ENCODE measurements around the gene GNPAT. TPM values are rescaled to one million over a fixed set of nuclear protein-coding genes. Genes with fewer than 3 reads are reported as not detected.

The GNPAT gene
- total RNA-seq, 1 experiment from 2014 or later, result 32.8 TPM

DNA sequence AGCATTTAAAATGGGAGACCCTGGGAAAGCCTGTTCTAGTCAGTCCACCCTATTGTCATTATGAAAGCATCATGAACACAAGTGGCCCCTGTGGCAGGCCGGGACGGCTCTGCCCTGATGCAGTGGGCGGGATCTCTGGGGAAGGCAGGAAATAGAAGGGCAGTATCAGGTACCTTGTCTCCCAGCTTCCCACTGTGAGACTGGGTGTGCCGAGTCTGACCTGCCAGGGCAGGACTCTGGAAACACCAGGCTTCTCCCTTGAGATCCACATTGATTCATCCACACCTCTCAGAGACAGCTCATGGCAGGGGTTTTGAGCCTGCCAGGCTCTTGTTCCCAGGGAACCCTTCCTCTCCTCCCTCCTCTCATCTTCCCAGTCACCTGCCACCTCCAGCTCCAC is 24.5 kb upstream of the GNPAT start (continued):
- TF ChIP-seq E2F1 (CRISPR knock-in tag; IDR thresholded peaks at IDR 0.05), result no peak
- TF ChIP-seq MXD4 (CRISPR knock-in tag; IDR thresholded peaks at IDR 0.05; ENCODE audit: borderline replicate concordance), result no peak
- no peak for TF ChIP-seq FOXK1 (CRISPR knock-in tag; IDR thresholded peaks at IDR 0.05)
- no peak for TF ChIP-seq GABPB1 (CRISPR knock-in tag; IDR thresholded peaks at IDR 0.05)
- TF ChIP-seq HMGXB4 (CRISPR knock-in tag; IDR thresholded peaks at IDR 0.05), result no peak
- no peak for TF ChIP-seq ZNF219 (CRISPR knock-in tag; IDR thresholded peaks at IDR 0.05; ENCODE audit: borderline replicate concordance)
- TF ChIP-seq, protein P1, sequence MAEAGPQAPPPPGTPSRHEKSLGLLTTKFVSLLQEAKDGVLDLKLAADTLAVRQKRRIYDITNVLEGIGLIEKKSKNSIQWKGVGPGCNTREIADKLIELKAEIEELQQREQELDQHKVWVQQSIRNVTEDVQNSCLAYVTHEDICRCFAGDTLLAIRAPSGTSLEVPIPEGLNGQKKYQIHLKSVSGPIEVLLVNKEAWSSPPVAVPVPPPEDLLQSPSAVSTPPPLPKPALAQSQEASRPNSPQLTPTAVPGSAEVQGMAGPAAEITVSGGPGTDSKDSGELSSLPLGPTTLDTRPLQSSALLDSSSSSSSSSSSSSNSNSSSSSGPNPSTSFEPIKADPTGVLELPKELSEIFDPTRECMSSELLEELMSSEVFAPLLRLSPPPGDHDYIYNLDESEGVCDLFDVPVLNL (CRISPR knock-in tag; IDR thresholded peaks at IDR 0.05; ENCODE audit: borderline replicate concordance, low read depth), result no peak
- no peak for TF ChIP-seq ATF6 (CRISPR knock-in tag; IDR thresholded peaks at IDR 0.05)
- TF ChIP-seq ZNF423 (CRISPR knock-in tag; IDR thresholded peaks at IDR 0.05), result no peak

DNA sequence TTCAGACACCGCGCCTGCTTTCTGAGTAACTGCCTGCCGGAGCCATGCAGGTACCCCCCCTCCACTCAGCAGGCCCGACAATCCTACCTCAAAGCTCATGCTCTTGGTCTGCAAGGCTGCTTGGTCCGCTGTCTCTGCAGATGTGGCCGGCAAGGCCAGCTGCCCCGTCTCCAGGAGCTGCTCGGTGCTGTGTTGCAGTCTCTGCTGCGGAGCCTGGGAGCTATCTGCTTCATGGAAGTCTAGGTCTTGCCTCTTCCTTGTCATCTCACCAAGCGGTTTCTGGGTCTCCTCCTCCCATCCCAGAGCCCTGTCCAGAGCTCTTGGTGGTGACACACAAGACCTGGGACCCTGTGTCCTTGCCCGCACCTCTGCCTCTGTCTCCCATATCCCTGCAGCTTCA is 24.0 kb upstream of the GNPAT start:
- ChIA-PET CTCF (interaction anchor here (1.4 kb wide), 1 partner anchor 125 kb away, joined by 3 read pairs; no protein-coding TSS in a partner anchor), POLR2A (no interaction called here)
- H3K36me3 Mint-ChIP-seq, result no peaks in the 10 kb centered on the region
- H3K9me3 Mint-ChIP-seq, result no peaks in the 10 kb centered on the region
- no peak overlapping the region for H3K27ac Mint-ChIP-seq
- no peak for ATAC-seq
- H3K27me3 Mint-ChIP-seq (ENCODE audit: low read depth), result peaks cover 85% of the 10 kb centered on the region
- no peak for DNase-seq (ENCODE audit: low spot score)
- H3K4me3 Mint-ChIP-seq, result no peak overlapping the region
- peaks cover 15% of the 10 kb centered on the region for H3K4me1 Mint-ChIP-seq
- TF ChIP-seq MXD4 (CRISPR knock-in tag; IDR thresholded peaks at IDR 0.05; ENCODE audit: borderline replicate concordance) (no peak), ZNF423 (CRISPR knock-in tag; IDR thresholded peaks at IDR 0.05) (no peak), GABPB1 (CRISPR knock-in tag; IDR thresholded peaks at IDR 0.05) (no peak), NFE2L1 (CRISPR knock-in tag; IDR thresholded peaks at IDR 0.05) (no peak), ZNF121 (CRISPR knock-in tag; IDR thresholded peaks at IDR 0.05) (no peak), JAZF1 (CRISPR knock-in tag; IDR thresholded peaks at IDR 0.05) (no peak), ZNF512 (CRISPR knock-in tag; IDR thresholded peaks at IDR 0.05; ENCODE audit: borderline replicate concordance) (no peak), FOXK1 (CRISPR knock-in tag; IDR thresholded peaks at IDR 0.05) (no peak), SP1 (CRISPR knock-in tag; conservative IDR thresholded peaks at IDR 0.05) (no peak), ERG (CRISPR knock-in tag; IDR thresholded peaks at IDR 0.05) (no peak), IRF2 (CRISPR knock-in tag; IDR thresholded peaks at IDR 0.05; ENCODE audit: borderline replicate concordance, low read depth) (no peak)
- TF ChIP-seq, protein P2, sequence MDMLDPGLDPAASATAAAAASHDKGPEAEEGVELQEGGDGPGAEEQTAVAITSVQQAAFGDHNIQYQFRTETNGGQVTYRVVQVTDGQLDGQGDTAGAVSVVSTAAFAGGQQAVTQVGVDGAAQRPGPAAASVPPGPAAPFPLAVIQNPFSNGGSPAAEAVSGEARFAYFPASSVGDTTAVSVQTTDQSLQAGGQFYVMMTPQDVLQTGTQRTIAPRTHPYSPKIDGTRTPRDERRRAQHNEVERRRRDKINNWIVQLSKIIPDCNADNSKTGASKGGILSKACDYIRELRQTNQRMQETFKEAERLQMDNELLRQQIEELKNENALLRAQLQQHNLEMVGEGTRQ (CRISPR knock-in tag; IDR thresholded peaks at IDR 0.05), result no peak
- TF ChIP-seq, protein P3, sequence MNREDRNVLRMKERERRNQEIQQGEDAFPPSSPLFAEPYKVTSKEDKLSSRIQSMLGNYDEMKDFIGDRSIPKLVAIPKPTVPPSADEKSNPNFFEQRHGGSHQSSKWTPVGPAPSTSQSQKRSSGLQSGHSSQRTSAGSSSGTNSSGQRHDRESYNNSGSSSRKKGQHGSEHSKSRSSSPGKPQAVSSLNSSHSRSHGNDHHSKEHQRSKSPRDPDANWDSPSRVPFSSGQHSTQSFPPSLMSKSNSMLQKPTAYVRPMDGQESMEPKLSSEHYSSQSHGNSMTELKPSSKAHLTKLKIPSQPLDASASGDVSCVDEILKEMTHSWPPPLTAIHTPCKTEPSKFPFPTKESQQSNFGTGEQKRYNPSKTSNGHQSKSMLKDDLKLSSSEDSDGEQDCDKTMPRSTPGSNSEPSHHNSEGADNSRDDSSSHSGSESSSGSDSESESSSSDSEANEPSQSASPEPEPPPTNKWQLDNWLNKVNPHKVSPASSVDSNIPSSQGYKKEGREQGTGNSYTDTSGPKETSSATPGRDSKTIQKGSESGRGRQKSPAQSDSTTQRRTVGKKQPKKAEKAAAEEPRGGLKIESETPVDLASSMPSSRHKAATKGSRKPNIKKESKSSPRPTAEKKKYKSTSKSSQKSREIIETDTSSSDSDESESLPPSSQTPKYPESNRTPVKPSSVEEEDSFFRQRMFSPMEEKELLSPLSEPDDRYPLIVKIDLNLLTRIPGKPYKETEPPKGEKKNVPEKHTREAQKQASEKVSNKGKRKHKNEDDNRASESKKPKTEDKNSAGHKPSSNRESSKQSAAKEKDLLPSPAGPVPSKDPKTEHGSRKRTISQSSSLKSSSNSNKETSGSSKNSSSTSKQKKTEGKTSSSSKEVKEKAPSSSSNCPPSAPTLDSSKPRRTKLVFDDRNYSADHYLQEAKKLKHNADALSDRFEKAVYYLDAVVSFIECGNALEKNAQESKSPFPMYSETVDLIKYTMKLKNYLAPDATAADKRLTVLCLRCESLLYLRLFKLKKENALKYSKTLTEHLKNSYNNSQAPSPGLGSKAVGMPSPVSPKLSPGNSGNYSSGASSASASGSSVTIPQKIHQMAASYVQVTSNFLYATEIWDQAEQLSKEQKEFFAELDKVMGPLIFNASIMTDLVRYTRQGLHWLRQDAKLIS (CRISPR knock-in tag; IDR thresholded peaks at IDR 0.05; ENCODE audit: borderline replicate concordance), result no peak
- TF ChIP-seq, protein P1 (CRISPR knock-in tag; IDR thresholded peaks at IDR 0.05; ENCODE audit: borderline replicate concordance, low read depth), result no peak
- TF ChIP-seq, protein P4, sequence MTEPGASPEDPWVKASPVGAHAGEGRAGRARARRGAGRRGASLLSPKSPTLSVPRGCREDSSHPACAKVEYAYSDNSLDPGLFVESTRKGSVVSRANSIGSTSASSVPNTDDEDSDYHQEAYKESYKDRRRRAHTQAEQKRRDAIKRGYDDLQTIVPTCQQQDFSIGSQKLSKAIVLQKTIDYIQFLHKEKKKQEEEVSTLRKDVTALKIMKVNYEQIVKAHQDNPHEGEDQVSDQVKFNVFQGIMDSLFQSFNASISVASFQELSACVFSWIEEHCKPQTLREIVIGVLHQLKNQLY (CRISPR knock-in tag; IDR thresholded peaks at IDR 0.05), result no peak
